Heart left ventricle (tissue), 16 donors: ENCODE measurements around the gene ACD. TPM values are rescaled to one million over a fixed set of nuclear protein-coding genes. Genes with fewer than 3 reads are reported as not detected.
A peak's percentile ranks its signal among the peaks of the same experiment; 100 is the strongest.

Experiments used
- ATAC-seq, 4 donors: fragments of 200-7000 bp; cut with Tn5 transposase; one replicate each; pipeline ENCODE4 v1.9.1; 2020 to 2022; ENCODE audit warnings: moderate library complexity in 4 of 4, mild to moderate bottlenecking in 3 of 4, moderate number of reproducible peaks in 1 of 4
- DNase-seq, 5 donors: peaks; one replicate each; pipeline ENCODE4 v3.0.0-alpha.2; 2020
- H3K27ac ChIP-seq, 12 donors: fragments of 200-600 bp; sonication (generic) in 4 of 12; one replicate each; pipeline versions ENCODE4 v1.5.0 to v1.8.0; 2016 to 2022; ENCODE audit warnings: mild to moderate bottlenecking in 2 of 12
- H3K27me3 ChIP-seq, 9 donors: fragments of 200-600 bp; sonication (generic) in 2 of 9; one replicate each; pipeline versions ENCODE4 v1.5.1 to v1.8.0; 2016 to 2022; ENCODE audit warnings: mild to moderate bottlenecking in 3 of 9
- H3K36me3 ChIP-seq, 9 donors: fragments of 200-600 bp; sonication (generic) in 2 of 9; one replicate each; pipeline versions ENCODE4 v1.5.0 to v1.8.0; 2018 to 2022; ENCODE audit warnings: mild to moderate bottlenecking in 2 of 9
- H3K4me1 ChIP-seq, 12 donors: fragments of 200-600 bp; sonication (generic) in 4 of 12; one replicate each; pipeline versions ENCODE4 v1.5.0 to v1.8.0; 2016 to 2022; ENCODE audit warnings: mild to moderate bottlenecking in 3 of 12
- H3K4me3 ChIP-seq, 12 donors: fragments of 200-600 bp; sonication (generic) in 4 of 12; one replicate each; pipeline versions ENCODE4 v1.5.0 to v1.8.0; 2017 to 2022; ENCODE audit warnings: mild to moderate bottlenecking in 9 of 12, moderate library complexity in 4 of 12
- H3K9me3 ChIP-seq, 12 donors: fragments of 200-600 bp; sonication (generic) in 4 of 12; one replicate each; pipeline versions ENCODE4 v1.5.0 to v1.8.0; 2016 to 2022; ENCODE audit warnings: mild to moderate bottlenecking in 1 of 12
- POLR2A ChIP-seq, 2 donors: fragments of 450-650 bp; IDR thresholded peaks; one replicate each; pipeline ENCODE4 v1.6.1; 2017; ENCODE audit warnings: antibody characterized with exemption in 2 of 2, mild to moderate bottlenecking in 2 of 2, moderate library complexity in 2 of 2
- WGBS, 4 donors: extraction: QIAGEN DNeasy Blood & Tissue Kit in 2 of 4; methylation state at CpG; one replicate each; pipeline versions ENCODE4 v1.1.5 to v1.1.7; 2013 to 2018; 5-methylcytosine and 5-hydroxymethylcytosine counted together
- intact Hi-C, 10 donors: fragments of 100-400 bp; cut with DNase I; formaldehyde crosslinking; loops; one replicate each; pipeline versions ENCODE4 v1.11.1 to v1.14.2; 2022
- polyA plus RNA-seq, 2 donors: library from polyadenylated mRNA; stranded (reverse); fragments of 200-250 nt; gene quantifications; one replicate each; pipeline ENCODE4 v1.2.3, GENCODE V29; 2013
- total RNA-seq, 9 donors: library from RNA; depleted of rRNA in 2 of 9; stranded (reverse); fragments of >200 nt in 2 of 9; fragmentation: NEBNext Ultra II Directional in 3 of 9; extraction: Animal tissue kit (Norgen Biotek cat#: 25700) in 3 of 9; gene quantifications; one replicate each; pipeline versions ENCODE4 v1.1.0 to v1.2.4, GENCODE V29; 2016 to 2023
- TF ChIP-seq, protein P1 (sequence below), 12 donors: fragments of 200-600 bp; sonication (generic) in 4 of 12; IDR thresholded peaks; one replicate each; pipeline versions ENCODE4 v1.5.0 to v1.8.0; 2018 to 2022; ENCODE audit warnings: antibody characterized with exemption in 12 of 12, mild to moderate bottlenecking in 5 of 12
- donor health status: ischemic (EF 13 %, LVEDD 7.1; RV severe dilation, severe dysfunction).
- donor health status: healthy with polysubstance abuse.
- donor health status: DM: no; HTN: yes; CAD: no.
- donor health status: DM: no; HTN: no; CAD: no.
- donor health status: ischemic (EF 25% LVEDD 6.9; RV normal size, moderate dysfunction).
- donor health status: ischemic (EF 25% LVEDD 5.7; RV mildly dilated, moderate dysfunction).
- donor health status: healthy.
- donor health status: DM: yes; HTN: yes; CAD: no.
- donor health status: ischemic (EF 35%, LVEDD 5.7; RV mildly dilated, moderate dysfunction).
- donor health status: nonischemic (EF 11% LVEDD 7.7; RV severe dilation, severe dysfunction).
- donor health status: DM: yes; HTN: yes; CAD: no.
- donor health status: PGD.
- donor health status: ischemic (EF 29% LVEDD 5.4; RV normal size, mild dysfunction).
- donor health status: nonischemic (EF 23%, LVEDD 6.1; RV moderate dilation, normal function).

ACD gene
- total and polyA plus RNA-seq, 11 donors = 6.2 to 19.9 (median 9.5) TPM

GRCh38 chr16:67666032-67666551 is 6.0 kb upstream of the ACD start:
- Histone ChIP-seq H3K4me1 (peaks cover 4 to 36% (median 26%) of the 10 kb centered on the region in 12 donors), H3K4me3 (peak overlapping the region; percentile 65 to 94 (median 77)), H3K27ac (peak overlapping the region in 11 of 12 donors; percentile 85 to 94 (median 89)), H3K36me3 (peaks cover 0 to 13% (median 0%) of the 10 kb centered on the region in 9 donors), H3K27me3 (no peaks in the 10 kb centered on the region), H3K9me3 (no peaks in the 10 kb centered on the region)
- 1 to 2% (median 2%) methylated on average over 15 to 46 of the region's 46 CpGs for WGBS, 4 donors
- ATAC-seq = peak in 2 of 4 donors; percentile 3 to 15
- TF ChIP-seq, protein P1, sequence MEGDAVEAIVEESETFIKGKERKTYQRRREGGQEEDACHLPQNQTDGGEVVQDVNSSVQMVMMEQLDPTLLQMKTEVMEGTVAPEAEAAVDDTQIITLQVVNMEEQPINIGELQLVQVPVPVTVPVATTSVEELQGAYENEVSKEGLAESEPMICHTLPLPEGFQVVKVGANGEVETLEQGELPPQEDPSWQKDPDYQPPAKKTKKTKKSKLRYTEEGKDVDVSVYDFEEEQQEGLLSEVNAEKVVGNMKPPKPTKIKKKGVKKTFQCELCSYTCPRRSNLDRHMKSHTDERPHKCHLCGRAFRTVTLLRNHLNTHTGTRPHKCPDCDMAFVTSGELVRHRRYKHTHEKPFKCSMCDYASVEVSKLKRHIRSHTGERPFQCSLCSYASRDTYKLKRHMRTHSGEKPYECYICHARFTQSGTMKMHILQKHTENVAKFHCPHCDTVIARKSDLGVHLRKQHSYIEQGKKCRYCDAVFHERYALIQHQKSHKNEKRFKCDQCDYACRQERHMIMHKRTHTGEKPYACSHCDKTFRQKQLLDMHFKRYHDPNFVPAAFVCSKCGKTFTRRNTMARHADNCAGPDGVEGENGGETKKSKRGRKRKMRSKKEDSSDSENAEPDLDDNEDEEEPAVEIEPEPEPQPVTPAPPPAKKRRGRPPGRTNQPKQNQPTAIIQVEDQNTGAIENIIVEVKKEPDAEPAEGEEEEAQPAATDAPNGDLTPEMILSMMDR (IDR thresholded peaks at IDR 0.05) = no peak
- intact Hi-C loops = loop anchor here in 8 of 10 donors (2.0 to 10.0 kb wide), 5 partner anchors 103 to 169 kb away; partner anchors contain the start of gene CTCF (in 5 of the 8)
- peak in 2 of 5 donors; percentile 30 to 62 for DNase-seq

DNA sequence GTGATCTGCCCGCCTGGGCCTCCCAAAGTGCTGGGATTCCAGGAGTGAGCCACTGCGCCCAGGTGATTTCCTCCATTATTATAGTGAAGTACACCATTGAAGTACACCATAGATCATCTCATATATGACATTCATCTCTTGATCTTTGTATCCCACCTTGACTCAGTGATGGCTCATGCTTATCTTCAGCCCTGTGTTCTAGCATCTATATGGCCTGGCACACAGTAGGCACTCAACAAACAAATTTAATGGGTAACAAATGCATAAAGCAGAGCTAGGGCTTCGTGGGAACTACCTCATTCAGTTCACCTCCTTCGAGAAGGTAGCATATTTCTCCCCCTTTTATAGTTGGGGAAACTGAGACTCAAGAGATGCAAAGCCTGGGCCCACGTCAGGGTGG is 5.5 kb upstream of the ACD start:
- H3K36me3 ChIP-seq = peaks cover 0 to 13% (median 0%) of the 10 kb centered on the region in 9 donors
- DNase-seq (no peak), ATAC-seq (no peak)
- H3K27ac ChIP-seq = peak overlapping the region in 6 of 12 donors; percentile 87 to 94 (median 90)
- no peaks in the 10 kb centered on the region for H3K27me3 ChIP-seq
- peak overlapping the region in 11 of 12 donors; percentile 65 to 94 (median 80) for H3K4me3 ChIP-seq
- 75 to 79% (median 78%) methylated on average over 5 of the region's 5 CpGs for WGBS, 4 donors
- peaks cover 4 to 39% (median 28%) of the 10 kb centered on the region in 12 donors for H3K4me1 ChIP-seq
- TF ChIP-seq, protein P1 (IDR thresholded peaks at IDR 0.05) = no peak
- no peak for TF ChIP-seq POLR2A (IDR thresholded peaks at IDR 0.05)
- H3K9me3 ChIP-seq = no peaks in the 10 kb centered on the region
- intact Hi-C loops = loop anchor here in 7 of 10 donors (5.0 to 10.0 kb wide), 3 partner anchors 103 to 169 kb away; partner anchors contain the start of gene CTCF (in 3 of the 7)

GRCh38 chr16:67664871-67665270 is 4.8 kb upstream of the ACD start:
- H3K27me3 ChIP-seq = no peaks in the 10 kb centered on the region
- intact Hi-C loops = loop anchor here in 7 of 10 donors (5.0 to 10.0 kb wide), 3 partner anchors 103 to 170 kb away; partner anchors contain the start of gene CTCF (in 3 of the 7)
- no peak for TF ChIP-seq POLR2A (IDR thresholded peaks at IDR 0.05)
- TF ChIP-seq, protein P1 (IDR thresholded peaks at IDR 0.05) = no peak
- peak in 1 of 5 donors; percentile 17 for DNase-seq
- H3K4me1 ChIP-seq = peaks cover 4 to 39% (median 28%) of the 10 kb centered on the region in 12 donors
- no peak overlapping the region for H3K27ac ChIP-seq
- ATAC-seq = no peak
- H3K36me3 ChIP-seq = peaks cover 0 to 13% (median 0%) of the 10 kb centered on the region in 9 donors
- 94 to 98% (median 96%) methylated on average over 7 of the region's 7 CpGs for WGBS, 4 donors
- H3K4me3 ChIP-seq = no peak overlapping the region
- H3K9me3 ChIP-seq = no peaks in the 10 kb centered on the region

GRCh38 chr16:67664258-67664657 is 4.2 kb upstream of the ACD start:
- intact Hi-C loops = loop anchor here in 1 of 10 donors (10.0 kb wide), 1 partner anchor 171 kb away; no protein-coding TSS in a partner anchor
- DNase-seq = peak in 1 of 5 donors; percentile 20

More at GRCh38 chr16:67664258-67664657, 4.2 kb upstream of the ACD start:
- Histone ChIP-seq H3K36me3 (peaks cover 0 to 13% (median 0%) of the 10 kb centered on the region in 9 donors), H3K4me3 (no peak overlapping the region), H3K4me1 (peaks cover 4 to 44% (median 33%) of the 10 kb centered on the region in 12 donors), H3K27me3 (no peaks in the 10 kb centered on the region), H3K27ac (no peak overlapping the region), H3K9me3 (no peaks in the 10 kb centered on the region)
- no peak for ATAC-seq
- WGBS, 4 donors = 85 to 92% (median 90%) methylated on average over 4 of the region's 4 CpGs
- TF ChIP-seq POLR2A (IDR thresholded peaks at IDR 0.05) = no peak
- TF ChIP-seq, protein P1 (IDR thresholded peaks at IDR 0.05) = no peak
